HL-60/S4 treated with retinoic acid at 250 ng/mL for 4 days and 3 days (cell line): ENCODE data around the gene CDH1.

Experiments used
- in situ Hi-C: fragments of 300-500 bp; cut with MboI; formaldehyde crosslinking; loops from 2 replicates; pipeline ENCODE4 v1.7.0; 2022; ENCODE audit warnings: low sequenced_read_pairs

The CDH1 gene

GRCh38 chr16:68759062-68759461, 22.0 kb downstream of the CDH1 start:
- in situ Hi-C loops = no loop called here

- in situ Hi-C loops = no loop called here
These were observed 23.7 kb downstream of the CDH1 start for GRCh38 chr16:68760671-68761275.

- in situ Hi-C loops = no loop called here
These were observed 26.1 kb downstream of the CDH1 start for GRCh38 chr16:68762996-68763756.

- in situ Hi-C loops = no loop called here
These were observed 27.8 kb downstream of the CDH1 start for GRCh38 chr16:68764862-68765261.

GRCh38 chr16:68767581-68767980, 30.5 kb downstream of the CDH1 start:
- in situ Hi-C loops = no loop called here

GRCh38 chr16:68768175-68768574, 31.1 kb downstream of the CDH1 start:
- in situ Hi-C loops = no loop called here

- in situ Hi-C loops = no loop called here
These were observed 31.7 kb downstream of the CDH1 start for GRCh38 chr16:68768771-68769170.

GRCh38 chr16:68770671-68771070, 33.6 kb downstream of the CDH1 start:
- in situ Hi-C loops = no loop called here

- in situ Hi-C loops = no loop called here
These were observed 35.1 kb downstream of the CDH1 start for GRCh38 chr16:68772030-68772681.

- in situ Hi-C loops = no loop called here
These were observed 35.8 kb downstream of the CDH1 start for GRCh38 chr16:68772871-68773270.

GRCh38 chr16:68774982-68775634, 38.0 kb downstream of the CDH1 start:
- in situ Hi-C loops = no loop called here

GRCh38 chr16:68776821-68777485, 39.9 kb downstream of the CDH1 start:
- in situ Hi-C loops = no loop called here

GRCh38 chr16:68778551-68779231, 41.6 kb downstream of the CDH1 start:
- in situ Hi-C loops = no loop called here

GRCh38 chr16:68779891-68780290, 42.8 kb downstream of the CDH1 start:
- in situ Hi-C loops = no loop called here

- in situ Hi-C loops = no loop called here
These were observed 44.7 kb downstream of the CDH1 start for GRCh38 chr16:68781784-68782183.

- in situ Hi-C loops = no loop called here
These were observed 45.4 kb downstream of the CDH1 start for GRCh38 chr16:68782198-68783174.

GRCh38 chr16:68784226-68784625, 47.1 kb downstream of the CDH1 start:
- in situ Hi-C loops = no loop called here

- in situ Hi-C loops = no loop called here
These were observed 47.6 kb downstream of the CDH1 start for GRCh38 chr16:68784721-68785120.

GRCh38 chr16:68785715-68786114, 48.6 kb downstream of the CDH1 start:
- in situ Hi-C loops = no loop called here
